ENCODE measurements around the gene LMLN.
"Not testable (repeated sequence)": the region's sequence is repeated elsewhere in the genome, so short reads cannot be mapped to it uniquely, and the experiment has no call there.

LMLN gene

GRCh38 chr3:198027045-198027798 is 67.2 kb downstream of the LMLN start:
- no peak for DNase-seq (ENCODE audit: low read depth)

GRCh38 chr3:198027799-198028390 is 67.9 kb downstream of the LMLN start:
- no peak for DNase-seq (ENCODE audit: low read depth)

- no peak for DNase-seq (ENCODE audit: low read depth)
Measured at GRCh38 chr3:198028718-198029117, 68.7 kb downstream of the LMLN start.

- DNase-seq (ENCODE audit: low read depth) = no peak
Measured at GRCh38 chr3:198030125-198030524, 70.1 kb downstream of the LMLN start.

- no peak for DNase-seq (ENCODE audit: low read depth)
Measured at GRCh38 chr3:198030726-198031125, 70.7 kb downstream of the LMLN start.

GRCh38 chr3:198032039-198032936 is 72.3 kb downstream of the LMLN start:
- no peak for DNase-seq (ENCODE audit: low read depth)

GRCh38 chr3:198043119-198043518 is 83.1 kb downstream of the LMLN start:
- no peak for DNase-seq (ENCODE audit: low read depth)

GRCh38 chr3:198046120-198046857 is 86.3 kb downstream of the LMLN start:
- DNase-seq (ENCODE audit: low read depth) = no peak

GRCh38 chr3:198048445-198048844 is 88.4 kb downstream of the LMLN start:
- DNase-seq (ENCODE audit: low read depth) = no peak

GRCh38 chr3:198051836-198052235 is 91.8 kb downstream of the LMLN start:
- no peak for DNase-seq (ENCODE audit: low read depth)

GRCh38 chr3:198053462-198053861 is 93.4 kb downstream of the LMLN start:
- DNase-seq (ENCODE audit: low read depth) = not testable (repeated sequence)

- no peak for DNase-seq (ENCODE audit: low read depth)
Measured at GRCh38 chr3:198061119-198062067, 101.4 kb downstream of the LMLN start.

GRCh38 chr3:198062068-198062465 is 102.0 kb downstream of the LMLN start:
- no peak for DNase-seq (ENCODE audit: low read depth)

- no peak for DNase-seq (ENCODE audit: low read depth)
Measured at GRCh38 chr3:198064420-198064819, 104.4 kb downstream of the LMLN start.

GRCh38 chr3:198065897-198066296 is 105.9 kb downstream of the LMLN start:
- DNase-seq (ENCODE audit: low read depth) = no peak

- no peak for DNase-seq (ENCODE audit: low read depth)
Measured at GRCh38 chr3:198067416-198067815, 107.4 kb downstream of the LMLN start.

GRCh38 chr3:198070871-198071270 is 110.9 kb downstream of the LMLN start:
- DNase-seq (ENCODE audit: low read depth) = no peak

- no peak for DNase-seq (ENCODE audit: low read depth)
Measured at GRCh38 chr3:198071602-198072287, 111.7 kb downstream of the LMLN start.

GRCh38 chr3:198076722-198077308 is 116.8 kb downstream of the LMLN start:
- DNase-seq (ENCODE audit: low read depth) = no peak

Measured in activated T-cell treated with anti-CD3 and anti-CD28 coated beads for 1 hour (primary cell).